Measurements from ENCODE around the gene PVALEF.

PVALEF gene

GRCh38 chr17:81207610-81208581, 42.6 kb downstream of the PVALEF start:
- TF ChIP-seq EZH2phosphoT487 (IDR thresholded peaks at IDR 0.05; ENCODE audit: low read depth), result no peak
- TF ChIP-seq, protein P1, sequence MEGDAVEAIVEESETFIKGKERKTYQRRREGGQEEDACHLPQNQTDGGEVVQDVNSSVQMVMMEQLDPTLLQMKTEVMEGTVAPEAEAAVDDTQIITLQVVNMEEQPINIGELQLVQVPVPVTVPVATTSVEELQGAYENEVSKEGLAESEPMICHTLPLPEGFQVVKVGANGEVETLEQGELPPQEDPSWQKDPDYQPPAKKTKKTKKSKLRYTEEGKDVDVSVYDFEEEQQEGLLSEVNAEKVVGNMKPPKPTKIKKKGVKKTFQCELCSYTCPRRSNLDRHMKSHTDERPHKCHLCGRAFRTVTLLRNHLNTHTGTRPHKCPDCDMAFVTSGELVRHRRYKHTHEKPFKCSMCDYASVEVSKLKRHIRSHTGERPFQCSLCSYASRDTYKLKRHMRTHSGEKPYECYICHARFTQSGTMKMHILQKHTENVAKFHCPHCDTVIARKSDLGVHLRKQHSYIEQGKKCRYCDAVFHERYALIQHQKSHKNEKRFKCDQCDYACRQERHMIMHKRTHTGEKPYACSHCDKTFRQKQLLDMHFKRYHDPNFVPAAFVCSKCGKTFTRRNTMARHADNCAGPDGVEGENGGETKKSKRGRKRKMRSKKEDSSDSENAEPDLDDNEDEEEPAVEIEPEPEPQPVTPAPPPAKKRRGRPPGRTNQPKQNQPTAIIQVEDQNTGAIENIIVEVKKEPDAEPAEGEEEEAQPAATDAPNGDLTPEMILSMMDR (IDR thresholded peaks at IDR 0.05; ENCODE audit: low read depth, low read length), result no peak
- H3K4me2 ChIP-seq (ENCODE audit: low read length), result no peak overlapping the region
- H4K20me1 ChIP-seq (ENCODE audit: insufficient read depth, low read length), result no peaks in the 10 kb centered on the region
- no peaks in the 10 kb centered on the region for H3K79me2 ChIP-seq (ENCODE audit: low read length)
- H3K9me3 ChIP-seq (ENCODE audit: insufficient read depth, low read length), result no peaks in the 10 kb centered on the region
- no peaks in the 10 kb centered on the region for H3K36me3 ChIP-seq (replicated peaks; ENCODE audit: low read depth, low read length)
- no peak overlapping the region for H3K27ac ChIP-seq (ENCODE audit: low read length)
- no peaks in the 10 kb centered on the region; the same call in 1 of the 2 replicates for H3K4me1 ChIP-seq (ENCODE audit: low read length)
- H3K9ac ChIP-seq (ENCODE audit: low read length), result no peak overlapping the region
- no peak overlapping the region for H2AFZ ChIP-seq (ENCODE audit: low read depth, low read length)
- H3K4me3 ChIP-seq (ENCODE audit: low read length), result no peak overlapping the region
- no peaks in the 10 kb centered on the region for H3K27me3 ChIP-seq (ENCODE audit: low read depth, low read length)

GRCh38 chr17:81208651-81209050, 43.3 kb downstream of the PVALEF start:
- Histone ChIP-seq H3K9me3 (ENCODE audit: insufficient read depth, low read length) (no peaks in the 10 kb centered on the region), H3K9ac (ENCODE audit: low read length) (no peak overlapping the region), H3K4me2 (ENCODE audit: low read length) (no peak overlapping the region), H3K36me3 (replicated peaks; ENCODE audit: low read depth, low read length) (no peaks in the 10 kb centered on the region), H3K27me3 (ENCODE audit: low read depth, low read length) (no peaks in the 10 kb centered on the region), H3K4me3 (ENCODE audit: low read length) (no peak overlapping the region), H3K27ac (ENCODE audit: low read length) (no peak overlapping the region), H4K20me1 (ENCODE audit: insufficient read depth, low read length) (no peaks in the 10 kb centered on the region), H2AFZ (ENCODE audit: low read depth, low read length) (no peak overlapping the region), H3K4me1 (ENCODE audit: low read length) (no peaks in the 10 kb centered on the region; the same call in 1 of the 2 replicates), H3K79me2 (ENCODE audit: low read length) (no peaks in the 10 kb centered on the region)
- TF ChIP-seq EZH2phosphoT487 (IDR thresholded peaks at IDR 0.05; ENCODE audit: low read depth), result no peak
- TF ChIP-seq, protein P1 (IDR thresholded peaks at IDR 0.05; ENCODE audit: low read depth, low read length), result no peak

DNA sequence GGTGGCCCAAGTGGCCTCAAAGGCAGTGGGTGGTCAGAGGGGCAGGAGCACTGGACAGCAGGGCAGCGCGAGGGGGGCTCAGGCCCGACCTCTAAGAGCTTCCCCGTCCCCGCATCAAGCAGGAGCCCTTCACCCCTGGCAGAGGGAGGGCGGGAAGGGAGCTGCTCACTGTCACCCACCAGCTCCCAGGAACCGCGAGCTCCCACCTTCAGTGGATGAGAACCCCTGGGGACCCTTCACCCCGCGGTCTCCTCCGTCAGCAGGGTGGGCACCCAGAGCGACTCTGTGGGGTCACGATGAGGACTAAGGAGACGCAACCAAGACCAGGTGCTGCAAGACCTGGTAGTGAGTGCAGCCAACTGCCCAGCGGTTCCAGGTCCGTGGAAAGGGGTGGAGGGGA, 43.8 kb downstream of the PVALEF start:
- Histone ChIP-seq H2AFZ (ENCODE audit: low read depth, low read length) (no peak overlapping the region), H3K4me3 (ENCODE audit: low read length) (no peak overlapping the region), H3K27me3 (ENCODE audit: low read depth, low read length) (no peaks in the 10 kb centered on the region), H3K79me2 (ENCODE audit: low read length) (no peaks in the 10 kb centered on the region), H3K36me3 (replicated peaks; ENCODE audit: low read depth, low read length) (no peaks in the 10 kb centered on the region), H3K9ac (ENCODE audit: low read length) (no peak overlapping the region), H3K4me1 (ENCODE audit: low read length) (no peaks in the 10 kb centered on the region; the same call in 1 of the 2 replicates), H3K27ac (ENCODE audit: low read length) (no peak overlapping the region), H4K20me1 (ENCODE audit: insufficient read depth, low read length) (no peaks in the 10 kb centered on the region), H3K9me3 (ENCODE audit: insufficient read depth, low read length) (no peaks in the 10 kb centered on the region), H3K4me2 (ENCODE audit: low read length) (no peak overlapping the region)
- TF ChIP-seq EZH2phosphoT487 (IDR thresholded peaks at IDR 0.05; ENCODE audit: low read depth), result no peak
- TF ChIP-seq, protein P1 (IDR thresholded peaks at IDR 0.05; ENCODE audit: low read depth, low read length), result no peak

- Histone ChIP-seq H3K9ac (ENCODE audit: low read length) (no peak overlapping the region), H3K4me2 (ENCODE audit: low read length) (no peak overlapping the region), H3K27ac (ENCODE audit: low read length) (no peak overlapping the region)
These were observed 45.2 kb downstream of the PVALEF start for GRCh38 chr17:81210466-81210865.

More at GRCh38 chr17:81210466-81210865, 45.2 kb downstream of the PVALEF start:
- H3K4me3 ChIP-seq (ENCODE audit: low read length), result no peak overlapping the region
- TF ChIP-seq, protein P1 (IDR thresholded peaks at IDR 0.05; ENCODE audit: low read depth, low read length), result no peak
- TF ChIP-seq EZH2phosphoT487 (IDR thresholded peaks at IDR 0.05; ENCODE audit: low read depth), result no peak
- H3K36me3 ChIP-seq (replicated peaks; ENCODE audit: low read depth, low read length), result no peaks in the 10 kb centered on the region
- no peaks in the 10 kb centered on the region for H3K9me3 ChIP-seq (ENCODE audit: insufficient read depth, low read length)
- H2AFZ ChIP-seq (ENCODE audit: low read depth, low read length), result no peak overlapping the region
- H3K79me2 ChIP-seq (ENCODE audit: low read length), result no peaks in the 10 kb centered on the region
- no peaks in the 10 kb centered on the region for H4K20me1 ChIP-seq (ENCODE audit: insufficient read depth, low read length)
- H3K27me3 ChIP-seq (ENCODE audit: low read depth, low read length), result no peaks in the 10 kb centered on the region
- H3K4me1 ChIP-seq (ENCODE audit: low read length), result no peaks in the 10 kb centered on the region; the same call in 1 of the 2 replicates
